NCI-H2196 treated with DMSO at 0.1 percent for 48 hours (cell line): ENCODE measurements around the gene KLF3.

Experiments
- DNase-seq: peaks from one replicate; lab custom pipeline; 2025; ENCODE audit not compliant: unreplicated experiment; lab: John Stamatoyannopoulos, UW

Gene KLF3

GRCh38 chr4:38654273-38654672 lies 9.7 kb upstream of the KLF3 start:
- DNase-seq: no peak

GRCh38 chr4:38656111-38656510 lies 7.9 kb upstream of the KLF3 start:
- no peak for DNase-seq

- DNase-seq: no peak
These were observed 4.7 kb upstream of the KLF3 start for GRCh38 chr4:38659346-38659745.

- no peak for DNase-seq
These were observed 3.2 kb upstream of the KLF3 start for GRCh38 chr4:38660838-38661237.

GRCh38 chr4:38661371-38661770 lies 2.6 kb upstream of the KLF3 start:
- DNase-seq: no peak

- no peak for DNase-seq
These were observed 1.4 kb upstream of the KLF3 start for GRCh38 chr4:38662522-38663089.

- DNase-seq: no peak
These were observed 754 bp upstream of the KLF3 start for GRCh38 chr4:38663090-38663800.

GRCh38 chr4:38664706-38665401 lies 855 bp downstream of the KLF3 start:
- DNase-seq: peak; percentile 29

- no peak for DNase-seq
These were observed 1.8 kb downstream of the KLF3 start for GRCh38 chr4:38665551-38666411.

GRCh38 chr4:38666766-38667084 lies 2.7 kb downstream of the KLF3 start:
- DNase-seq: no peak

GRCh38 chr4:38667085-38667893 lies 3.3 kb downstream of the KLF3 start:
- peak; percentile 94 for DNase-seq

GRCh38 chr4:38668203-38668971 lies 4.4 kb downstream of the KLF3 start:
- no peak for DNase-seq

GRCh38 chr4:38669208-38669607 lies 5.2 kb downstream of the KLF3 start:
- no peak for DNase-seq

GRCh38 chr4:38670109-38670901 lies 6.3 kb downstream of the KLF3 start:
- DNase-seq: no peak

GRCh38 chr4:38670939-38671591 lies 7.1 kb downstream of the KLF3 start:
- peak; percentile 33 for DNase-seq

GRCh38 chr4:38671592-38671940 lies 7.6 kb downstream of the KLF3 start:
- no peak for DNase-seq

GRCh38 chr4:38672074-38672396 lies 8.0 kb downstream of the KLF3 start:
- no peak for DNase-seq

- no peak for DNase-seq
These were observed 8.6 kb downstream of the KLF3 start for GRCh38 chr4:38672397-38673129.
